NCI-H2107 (cell line): ENCODE results near the gene ANOS1.

Source experiments
- DNase-seq: peaks from one replicate; lab custom pipeline; 2025; lab: John Stamatoyannopoulos, UW

Gene ANOS1

DNA sequence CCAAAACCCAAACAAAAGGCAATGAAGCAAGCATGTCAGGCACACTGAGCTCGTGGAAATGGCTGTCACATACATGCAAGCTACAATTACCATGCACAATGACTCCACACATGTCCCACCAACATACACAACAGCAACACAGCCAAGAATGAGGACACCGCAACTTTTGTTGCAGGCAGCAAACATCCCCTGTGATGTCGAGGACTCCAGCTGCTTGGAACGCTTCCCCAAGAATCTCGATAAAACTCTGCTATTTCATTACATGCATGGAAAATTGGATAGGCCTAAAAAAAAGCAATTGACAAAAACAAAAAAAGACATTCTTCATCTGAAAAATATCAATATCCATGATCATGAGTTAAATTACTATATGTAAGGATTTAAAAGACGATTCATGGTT is 11.8 kb downstream of the ANOS1 start:
- DNase-seq: no peak

DNA sequence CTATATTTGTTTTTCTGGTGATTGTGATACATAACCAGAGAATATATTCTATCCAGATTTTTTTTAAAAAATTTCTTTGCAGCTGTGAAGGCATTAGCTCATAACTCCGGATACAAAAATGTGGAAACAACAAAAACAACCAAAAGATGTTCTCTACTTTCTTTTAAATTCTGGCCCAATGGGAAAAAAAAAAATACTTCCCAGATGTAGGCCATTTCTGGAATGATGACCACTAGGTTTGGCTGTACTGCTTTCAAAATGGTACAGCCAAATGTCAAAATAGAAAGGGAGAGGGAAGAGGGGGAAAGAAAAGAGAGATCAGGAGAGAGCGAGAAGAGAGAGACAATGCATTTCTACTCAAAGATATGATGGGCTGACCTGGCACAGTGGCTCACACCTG is 14.6 kb downstream of the ANOS1 start:
- DNase-seq: no peak

DNA sequence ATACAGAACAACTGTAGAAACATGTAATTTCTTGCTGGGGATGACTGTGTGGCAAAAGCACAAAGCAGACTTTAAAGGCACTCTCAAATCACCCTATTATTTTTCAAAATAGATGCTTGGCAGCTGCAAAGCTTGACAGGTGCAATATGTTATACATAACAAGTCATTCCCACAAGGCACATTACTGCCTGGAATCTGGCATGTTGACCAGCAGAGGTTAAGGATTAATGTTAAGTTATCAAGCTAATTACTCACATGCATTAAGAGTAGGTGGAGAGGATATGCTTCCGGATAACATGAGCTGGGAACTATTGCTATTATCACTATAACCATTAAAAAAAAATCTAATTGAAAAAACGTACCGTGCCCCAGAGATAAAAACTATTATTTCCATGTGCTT is 17.8 kb downstream of the ANOS1 start:
- no peak for DNase-seq

DNA sequence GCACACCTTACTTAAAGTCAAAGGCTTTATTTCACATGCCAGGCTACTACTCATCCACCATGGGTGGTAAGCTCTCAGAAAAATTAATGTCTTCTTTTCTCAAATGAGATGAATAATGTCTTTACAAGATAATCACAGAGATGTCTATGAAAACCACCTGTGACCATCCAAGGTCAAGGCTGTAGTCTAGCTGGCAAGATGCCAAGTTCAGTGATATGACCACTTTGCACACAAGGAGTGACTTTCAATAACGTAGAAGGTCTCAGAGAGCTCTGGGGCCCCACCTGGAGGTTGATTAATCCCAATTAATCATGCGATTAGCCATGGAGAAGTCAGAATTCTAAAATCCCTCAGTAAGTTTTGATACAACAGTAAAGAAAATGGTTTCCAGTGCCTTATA is 20.5 kb downstream of the ANOS1 start:
- no peak for DNase-seq

DNA sequence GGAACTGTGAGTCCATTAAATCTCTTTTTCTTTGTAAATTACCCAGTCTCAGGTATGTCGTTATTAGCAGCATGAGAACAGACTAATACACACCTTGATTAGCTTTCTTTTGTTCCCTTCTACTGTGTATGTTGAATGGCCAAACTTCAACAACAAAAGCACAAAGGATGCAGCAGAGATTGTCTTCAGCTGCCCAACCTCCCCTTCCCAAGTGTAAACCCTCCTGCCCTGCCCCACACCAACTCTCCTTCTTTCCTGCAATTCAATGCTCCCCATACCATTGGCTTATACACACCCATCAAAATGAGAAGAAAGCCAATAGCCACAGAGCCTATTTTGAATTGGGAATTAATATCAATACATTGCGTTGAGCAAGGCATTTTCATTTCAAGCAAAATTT is 27.8 kb downstream of the ANOS1 start:
- no peak for DNase-seq

DNA sequence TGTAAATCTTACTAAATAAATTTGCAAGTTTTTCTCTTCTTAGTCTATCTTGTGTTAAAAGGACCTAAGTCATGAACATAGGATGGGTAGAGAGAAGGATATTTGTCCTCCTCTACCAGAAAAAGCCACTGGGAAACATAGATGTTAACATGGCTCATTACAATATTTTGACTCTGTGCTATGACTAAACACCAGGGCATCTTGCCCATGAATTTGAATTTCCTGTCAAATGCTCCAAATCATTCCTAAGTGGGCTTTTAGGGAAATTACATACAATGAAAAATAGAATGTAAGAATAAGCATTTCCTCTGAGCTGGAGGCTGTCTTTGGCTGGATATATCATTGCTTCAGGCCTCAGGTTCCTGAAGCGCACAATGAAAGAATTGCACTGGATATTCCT is 39.1 kb downstream of the ANOS1 start:
- DNase-seq: no peak

DNA sequence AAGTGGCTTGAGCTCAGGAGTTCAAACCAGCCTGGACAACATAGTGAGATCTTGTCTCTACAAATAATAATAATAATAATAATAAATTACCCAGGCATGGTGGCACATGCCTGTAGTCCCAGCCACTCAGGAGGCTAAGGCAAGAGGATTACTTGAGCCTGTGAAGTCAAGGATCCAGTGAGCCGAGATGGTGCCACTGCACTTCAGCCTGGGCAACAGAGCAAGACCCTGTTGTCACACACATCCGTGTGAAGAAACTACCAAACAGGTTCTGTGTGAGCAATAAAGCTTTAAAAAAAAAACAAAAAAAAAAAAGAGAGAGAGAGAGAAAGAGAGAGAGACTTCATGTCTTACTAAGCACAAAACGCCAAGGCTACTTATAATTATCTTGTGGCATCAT is 42.5 kb downstream of the ANOS1 start:
- no peak for DNase-seq

DNA sequence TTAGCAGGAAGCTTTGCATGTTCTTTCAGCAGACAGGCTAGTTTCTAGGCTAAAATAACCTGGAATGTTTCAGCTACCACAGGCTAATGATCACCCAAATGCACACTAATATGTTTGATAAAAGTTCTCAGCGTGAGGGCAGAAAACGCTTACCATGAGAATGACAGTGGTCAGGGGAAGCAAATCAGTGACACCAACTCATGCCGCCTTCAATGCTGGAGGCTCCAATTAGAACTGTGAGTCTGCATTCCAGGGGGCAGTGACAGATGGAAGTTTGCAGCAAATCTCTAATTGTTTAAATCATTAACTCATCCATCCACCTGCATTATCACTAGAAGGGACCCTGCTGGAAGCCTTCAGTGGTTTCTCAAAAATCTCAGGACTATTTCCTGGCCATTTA is 43.2 kb downstream of the ANOS1 start:
- no peak for DNase-seq

DNA sequence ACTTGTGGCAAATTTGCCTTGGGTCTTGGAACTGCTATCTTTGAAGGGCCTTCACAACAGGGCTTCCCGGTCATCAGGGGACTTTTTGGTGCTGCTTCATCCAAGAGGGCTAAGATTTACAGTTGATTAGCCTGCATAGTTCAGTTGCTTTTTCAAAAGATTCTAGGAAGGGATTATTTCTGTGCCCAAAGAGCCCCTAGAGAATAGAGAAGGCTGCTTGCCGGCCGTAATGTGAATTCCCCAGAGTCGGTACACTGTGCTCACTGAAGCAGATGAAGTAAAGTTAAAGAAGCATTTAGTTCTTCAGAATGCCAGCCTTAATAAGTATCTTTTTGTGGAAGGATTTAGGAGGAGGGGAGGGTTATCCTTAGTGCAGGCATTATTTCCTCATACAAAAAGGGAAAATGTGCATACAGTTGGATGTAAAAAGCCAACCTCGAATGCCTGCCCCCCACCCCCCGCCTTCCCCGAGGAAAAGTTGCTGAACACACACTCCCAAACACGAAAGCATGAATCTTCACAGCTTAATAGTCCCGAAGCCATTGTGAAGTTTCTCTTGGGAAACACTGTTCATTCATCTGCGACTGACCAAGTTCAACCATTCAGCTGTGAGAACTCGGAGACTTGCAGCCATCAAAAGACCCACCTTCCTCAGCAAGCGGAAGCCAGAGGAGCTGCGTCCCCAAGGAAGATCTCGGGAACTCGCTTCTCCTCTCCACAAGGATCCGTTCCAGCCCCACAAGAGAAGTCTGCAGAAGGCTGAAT is 47.6 kb downstream of the ANOS1 start:
- DNase-seq: no peak

DNA sequence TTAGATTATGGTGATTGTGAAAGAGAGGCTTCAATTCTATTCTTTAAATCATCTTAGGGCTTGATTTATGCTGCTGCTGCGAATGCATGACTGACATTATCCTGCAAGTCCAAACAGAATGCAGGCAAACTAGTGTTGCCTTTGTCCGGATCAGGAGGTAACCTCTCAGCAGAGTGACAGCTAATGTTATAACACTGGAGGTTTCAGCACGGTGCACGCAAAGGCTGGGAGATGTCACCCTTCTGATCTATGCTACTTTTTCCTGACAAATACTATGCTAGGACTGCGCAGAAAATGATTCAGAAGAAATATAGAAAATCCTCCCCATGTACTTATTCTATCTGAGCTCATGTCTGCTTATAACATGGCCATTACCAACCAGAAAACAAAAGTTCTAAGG is 48.2 kb downstream of the ANOS1 start:
- no peak for DNase-seq

DNA sequence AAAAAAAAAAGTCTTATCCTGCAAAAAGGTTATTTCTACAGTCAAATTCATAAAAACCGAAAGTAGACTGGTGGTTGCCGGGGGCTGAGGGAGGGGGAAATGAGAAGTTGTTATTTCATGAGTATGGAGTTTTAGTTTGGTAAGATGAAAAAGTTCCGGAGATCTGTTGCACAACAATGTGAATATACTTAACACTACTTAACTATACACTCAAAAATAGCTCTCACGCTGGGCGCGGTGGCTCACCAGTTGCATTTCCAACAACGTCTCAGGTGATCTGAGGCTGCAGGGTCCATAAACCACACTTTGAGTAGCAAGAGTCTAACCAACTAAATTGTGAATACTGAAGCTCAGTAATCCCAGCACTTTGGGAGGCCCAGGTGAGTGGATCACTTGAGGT is 52.4 kb downstream of the ANOS1 start:
- no peak for DNase-seq

DNA sequence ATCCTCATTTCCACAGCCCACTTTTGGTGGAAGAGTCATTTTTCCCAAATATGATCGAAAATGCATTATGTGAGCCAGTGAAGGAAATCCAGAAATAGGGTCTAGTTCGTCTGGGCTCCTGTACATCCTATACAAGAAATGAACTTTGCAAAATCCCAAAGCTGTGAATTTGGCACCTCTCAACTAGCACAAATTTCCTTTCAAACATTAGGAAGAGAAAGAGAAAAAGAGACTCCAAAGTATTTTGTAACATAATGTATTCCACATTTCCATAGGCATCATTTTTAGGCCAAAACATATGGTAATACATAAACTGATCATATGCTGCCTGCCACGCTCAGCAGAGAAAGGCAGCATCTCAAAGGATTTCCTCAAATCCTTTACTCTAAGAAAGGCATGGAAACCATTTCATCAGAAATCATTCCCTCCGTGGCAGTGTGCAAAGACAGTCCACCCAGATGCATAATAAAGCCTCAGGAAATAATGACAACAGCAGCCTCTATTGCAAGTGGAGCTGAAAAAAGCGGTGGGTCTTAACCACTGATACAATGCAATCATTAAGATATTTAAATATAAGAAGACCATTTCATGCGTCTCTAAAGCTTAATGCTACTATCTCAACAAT is 56.8 kb downstream of the ANOS1 start:
- DNase-seq: no peak

DNA sequence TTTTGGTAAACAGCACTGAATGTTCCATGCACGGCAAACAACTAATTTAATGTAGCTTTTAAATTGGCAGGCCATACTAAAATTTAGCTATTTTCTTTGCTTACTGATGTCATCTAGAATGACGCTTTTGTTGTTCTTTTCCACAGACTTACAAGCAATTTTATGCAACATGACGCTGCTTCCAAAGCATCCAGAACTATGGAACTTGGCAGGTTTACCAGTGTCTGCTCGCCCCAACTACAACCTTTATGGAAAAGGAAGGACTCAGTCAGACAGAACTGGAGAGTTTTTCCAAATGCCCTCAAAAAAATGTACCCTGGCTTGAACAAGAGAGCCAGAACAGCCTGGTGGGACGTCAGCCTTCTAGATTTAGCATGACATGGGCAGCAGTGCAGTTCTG is 58.7 kb downstream of the ANOS1 start:
- no peak for DNase-seq

DNA sequence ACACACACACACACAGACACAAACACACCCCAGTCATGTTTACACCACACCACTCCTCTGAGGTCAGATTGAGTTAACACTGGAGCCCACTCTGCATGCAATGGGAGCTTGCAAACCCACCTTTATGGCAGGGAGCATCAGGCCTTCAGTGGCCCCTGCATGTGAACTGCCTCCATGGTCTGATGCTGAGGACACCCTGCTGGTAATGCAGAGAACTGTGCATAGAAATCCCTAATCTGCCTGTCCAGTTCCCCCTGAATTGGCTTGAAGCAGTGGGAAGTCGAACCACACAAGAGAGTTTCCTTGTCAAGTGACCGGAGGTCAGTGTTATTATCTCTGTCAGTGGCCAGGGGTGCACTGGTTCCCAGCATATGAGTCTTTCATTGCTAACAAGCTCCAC is 59.8 kb downstream of the ANOS1 start:
- no peak for DNase-seq

DNA sequence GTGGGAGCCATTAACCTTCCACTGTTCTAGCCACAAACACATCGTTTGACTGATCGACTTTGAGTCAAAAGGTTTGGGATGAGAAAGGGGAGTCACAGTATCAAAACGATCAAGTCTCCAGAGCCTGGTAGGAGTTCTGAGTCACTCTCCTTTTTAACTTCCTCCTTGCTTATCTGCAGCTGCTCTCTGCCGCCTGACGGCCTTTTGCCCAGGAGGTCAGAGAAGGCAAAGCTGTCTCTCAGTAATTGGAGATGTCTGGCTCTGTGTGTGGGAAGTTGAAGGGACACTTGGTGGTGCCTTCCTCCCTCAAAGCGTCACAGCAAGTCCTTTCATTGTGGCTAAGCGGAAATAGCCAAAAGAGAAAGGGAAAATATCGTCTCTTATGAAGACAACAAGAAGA is 63.1 kb downstream of the ANOS1 start:
- no peak for DNase-seq

DNA sequence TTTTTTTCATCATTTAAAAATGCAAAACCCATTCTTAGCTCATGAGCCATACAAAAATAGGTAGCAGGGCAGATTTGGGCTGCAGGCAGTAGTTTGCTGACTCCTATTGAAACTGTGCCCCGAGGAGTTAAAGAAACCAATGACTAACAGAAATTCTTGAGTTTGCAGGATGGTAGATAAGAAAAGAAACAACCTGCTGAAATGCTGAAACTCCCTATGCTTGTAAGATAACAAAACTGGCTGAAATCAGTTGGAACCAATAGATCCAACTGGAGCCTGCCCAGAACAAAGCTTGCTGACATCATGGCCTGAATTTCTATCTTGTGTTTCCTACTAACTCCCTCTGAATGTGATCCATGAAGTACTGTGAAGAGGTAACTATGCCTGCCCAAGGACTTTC is 68.6 kb downstream of the ANOS1 start:
- no peak for DNase-seq

DNA sequence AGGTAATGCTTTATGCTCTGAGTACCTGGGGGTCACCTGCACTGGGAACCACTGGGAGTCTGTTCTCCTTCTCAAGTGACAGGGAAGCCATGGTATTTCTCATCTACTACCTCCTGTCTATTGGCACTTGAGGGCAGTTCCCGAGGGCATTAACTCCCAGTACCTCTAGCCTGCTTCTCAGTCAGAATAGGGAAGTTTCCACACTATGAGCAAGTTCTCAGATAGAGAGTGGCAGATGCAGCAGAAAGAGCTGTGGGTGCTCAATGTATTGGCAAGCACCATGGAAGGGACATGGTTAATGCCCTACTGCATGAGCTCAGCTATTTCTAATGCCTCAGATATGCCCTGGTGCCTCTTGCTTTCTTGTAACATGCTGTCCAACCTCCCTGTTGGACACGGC is 74.1 kb downstream of the ANOS1 start:
- no peak for DNase-seq

DNA sequence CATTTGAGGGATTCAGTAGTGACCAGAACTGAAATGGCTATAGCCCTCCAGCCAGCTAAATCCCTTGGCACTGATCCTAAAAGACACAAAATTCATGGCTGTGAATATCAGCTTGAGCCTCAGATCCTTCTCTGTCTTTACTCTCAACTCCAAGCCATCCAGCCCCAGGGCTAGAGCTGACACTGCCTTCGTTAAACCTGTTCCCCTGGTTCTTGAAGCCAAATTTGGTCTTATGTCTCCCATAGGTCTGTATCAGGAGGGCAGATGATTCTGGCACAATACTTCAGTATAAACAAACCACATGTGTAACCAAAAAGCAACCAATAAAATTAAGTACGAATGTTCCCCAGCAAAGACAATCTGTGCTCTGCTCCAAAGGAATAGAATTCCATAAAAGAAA is 78.0 kb downstream of the ANOS1 start:
- DNase-seq: no peak

DNA sequence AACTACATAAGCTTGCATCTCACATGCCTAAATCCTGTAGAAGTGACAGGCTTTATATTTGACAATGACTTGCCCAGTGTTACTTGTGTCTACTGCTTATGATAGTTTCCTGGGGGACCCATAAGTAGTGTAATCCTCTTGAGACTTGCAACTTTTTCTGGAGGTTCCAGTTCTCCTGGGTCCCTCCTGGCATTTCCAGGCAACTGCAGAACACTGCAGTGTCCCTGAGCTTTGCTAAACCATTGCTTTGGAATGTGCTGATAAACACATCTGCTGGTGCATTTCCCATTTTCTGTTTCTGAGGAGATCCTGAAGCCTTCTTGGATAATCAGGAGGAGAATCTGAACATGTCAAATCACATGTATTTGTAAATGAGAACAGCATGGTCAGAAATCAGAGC is 82.0 kb downstream of the ANOS1 start:
- no peak for DNase-seq

DNA sequence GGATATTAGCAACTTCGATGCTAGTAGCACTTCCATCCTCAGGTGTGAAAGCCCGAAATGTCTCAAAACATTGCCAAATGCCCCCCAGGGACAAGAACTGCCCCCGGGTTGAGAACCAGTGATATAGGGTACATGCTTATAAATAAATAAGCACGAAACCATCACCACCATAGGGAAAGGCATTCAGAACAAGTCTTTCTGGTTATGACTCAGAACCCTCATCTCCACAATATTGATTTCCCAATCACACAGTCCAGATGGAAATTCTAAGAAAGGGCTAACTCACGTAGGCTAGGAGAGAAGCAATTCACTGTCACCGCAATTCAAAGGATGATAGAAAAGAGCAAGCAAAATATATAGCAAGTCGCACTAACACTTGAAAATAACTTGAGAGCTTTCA is 84.8 kb downstream of the ANOS1 start:
- DNase-seq: no peak

DNA sequence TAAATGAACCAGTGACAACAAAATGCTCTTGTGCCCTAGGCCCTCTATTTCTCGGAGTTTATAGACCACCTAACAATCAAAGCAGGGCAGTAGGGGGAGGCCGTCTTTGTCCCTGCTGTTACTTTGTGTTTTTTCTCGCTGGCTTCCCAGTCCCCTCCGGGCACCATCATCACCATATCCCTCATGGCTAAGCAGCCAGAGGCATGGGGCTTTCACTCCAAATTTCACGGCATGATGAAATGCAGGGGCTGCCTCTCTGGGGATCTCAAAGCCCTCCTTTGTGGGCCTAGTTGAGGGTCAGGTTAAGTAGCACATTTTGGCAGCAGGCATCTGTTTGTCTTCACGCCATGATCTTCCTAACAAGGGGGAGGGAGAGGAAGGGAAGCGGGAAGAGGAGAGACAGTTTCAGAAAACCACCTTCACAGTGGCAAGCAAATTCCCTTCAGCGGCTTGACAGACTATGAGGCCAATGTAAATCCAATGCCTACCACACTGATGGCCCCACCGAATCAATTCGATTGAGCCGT is 91.9 kb downstream of the ANOS1 start:
- no peak for DNase-seq

DNA sequence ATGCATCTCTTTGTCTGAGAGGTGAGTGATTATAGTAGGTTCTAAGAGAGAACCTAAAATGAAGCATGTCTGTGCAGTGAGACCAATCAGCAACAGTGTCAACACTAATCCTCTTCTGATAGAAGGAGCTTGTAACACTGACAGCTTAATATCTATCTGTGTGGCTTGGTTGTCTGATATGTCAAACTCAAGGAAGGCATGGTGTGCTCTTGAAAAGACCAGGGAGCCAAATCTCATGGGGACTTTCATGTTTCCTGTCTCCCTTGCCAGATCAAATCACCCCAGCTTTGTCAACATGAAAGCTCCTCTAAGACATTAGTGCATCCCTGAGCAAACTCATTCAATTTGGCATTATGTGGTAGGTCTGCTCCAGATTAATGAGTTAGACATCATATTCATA is 95.4 kb downstream of the ANOS1 start:
- DNase-seq: no peak

DNA sequence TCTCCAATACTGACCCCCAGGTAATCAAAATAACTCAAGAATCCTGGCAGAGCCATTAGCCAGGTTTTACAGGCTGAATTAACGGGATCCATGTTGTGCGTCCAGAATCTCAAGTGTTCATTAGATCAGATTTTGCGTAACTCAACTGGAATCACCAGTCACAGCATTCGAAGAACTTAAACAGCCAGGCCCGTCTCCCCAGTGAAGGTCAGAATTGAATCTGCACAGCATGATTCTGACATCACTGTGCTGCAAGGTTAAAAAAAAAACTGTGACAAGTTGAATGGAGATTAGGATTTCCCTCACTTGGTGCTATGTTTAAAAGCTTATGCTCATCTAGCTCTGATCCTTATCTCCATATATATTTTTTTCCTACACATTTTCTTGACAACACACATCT is 96.1 kb downstream of the ANOS1 start:
- no peak for DNase-seq

DNA sequence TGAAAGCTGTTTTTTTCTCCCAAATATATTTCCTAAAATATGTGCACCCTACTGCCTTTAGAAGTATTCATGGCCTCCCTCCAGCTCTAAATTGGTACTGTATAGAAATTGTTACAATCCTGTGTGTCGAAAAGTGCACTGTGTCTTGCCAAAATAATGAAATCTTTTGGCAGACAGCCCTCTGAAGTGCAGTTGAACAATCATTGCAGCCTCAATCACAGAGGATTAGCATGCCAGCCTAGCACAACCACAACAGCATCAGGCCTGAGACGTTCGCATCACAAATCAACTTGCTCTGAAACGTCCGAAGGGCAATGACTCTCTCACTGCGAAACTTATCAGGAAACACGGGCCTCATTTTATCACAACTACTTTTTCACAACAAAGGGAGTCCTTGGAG is 99.0 kb downstream of the ANOS1 start:
- DNase-seq: no peak
